HepG2 (cell line): Measurements from ENCODE around the gene RRP36. TPM values are rescaled to one million over a fixed set of nuclear protein-coding genes. Genes with fewer than 3 reads are reported as not detected.
A peak's percentile ranks its signal among the peaks of the same experiment; 100 is the strongest.

Experiments used
- ATRX ChIP-seq: sonication (generic); formaldehyde crosslinking; IDR thresholded peaks from 2 replicates; pipeline ENCODE4 v1.4.0; 2020; ENCODE audit warnings: missing genetic modification reagents, borderline replicate concordance
- CBX2 ChIP-seq, 2 experiments: fragments of 200-600 bp in 1 of 2; sonication (generic); formaldehyde crosslinking in 1 of 2; IDR thresholded peaks; 2 replicates each; pipeline versions ENCODE4 v1.7.0 to v1.8.1; 2018 to 2022; ENCODE audit warnings: low read depth in 2 of 2, low read length in 1 of 2, mild to moderate bottlenecking in 1 of 2, missing genetic modification reagents in 1 of 2
- DMAP1 ChIP-seq: IDR thresholded peaks from 2 replicates; pipeline ENCODE4 v1.6.1; 2016
- GATA4 ChIP-seq: sonication (generic); IDR thresholded peaks from 2 replicates; pipeline ENCODE4 v1.6.1; 2016; ENCODE audit warnings: antibody characterized with exemption, low read depth, borderline replicate concordance
- HMGA1 ChIP-seq: sonication (generic); formaldehyde crosslinking; conservative IDR thresholded peaks from 2 replicates; pipeline ENCODE4 v1.4.0; 2020; ENCODE audit warnings: missing genetic modification reagents
- JARID2 ChIP-seq: sonication (generic); formaldehyde crosslinking; IDR thresholded peaks from 2 replicates; pipeline ENCODE4 v1.8.1; 2023; ENCODE audit warnings: missing genetic modification reagents, inconsistent platforms; ENCODE audit not compliant: insufficient replicate concordance
- ZFP1 ChIP-seq: IDR thresholded peaks from 2 replicates; pipeline ENCODE4 v1.6.1; 2016
- ZFP36L2 ChIP-seq: sonication (generic); formaldehyde crosslinking; IDR thresholded peaks from 2 replicates; pipeline ENCODE4 v1.4.0; 2020; ENCODE audit warnings: missing genetic modification reagents
- ZNF124 ChIP-seq: sonication (generic); formaldehyde crosslinking; IDR thresholded peaks from 2 replicates; pipeline ENCODE4 v1.4.0; 2020; ENCODE audit warnings: missing genetic modification reagents
- ZNF432 ChIP-seq: sonication (generic); formaldehyde crosslinking; IDR thresholded peaks from 2 replicates; pipeline ENCODE4 v1.5.0; 2020; ENCODE audit warnings: missing genetic modification reagents, mild to moderate bottlenecking, borderline replicate concordance
- ZNF772 ChIP-seq: sonication (generic); formaldehyde crosslinking; IDR thresholded peaks from 2 replicates; pipeline ENCODE4 v1.5.0; 2020; ENCODE audit warnings: mild to moderate bottlenecking, missing genetic modification reagents
- polyA plus RNA-seq, 8 experiments: library from polyadenylated mRNA; depleted of rRNA in 3 of 8; stranded (reverse) in 7 of 8; unstranded in 1 of 8; fragments of >200 nt; fragmentation: Illumina TruSeq in 4 of 8; extraction: Trizol in 4 of 8; gene quantifications; 2 replicates each; pipeline versions ENCODE4 v1.2.1 to v1.2.3, GENCODE V29; 2011 to 2016; ENCODE audit warnings: low read depth in 4 of 8, missing spikeins in 1 of 8, mixed read lengths in 1 of 8; ENCODE audit not compliant: insufficient read depth in 1 of 8
- total RNA-seq, 5 experiments: library from RNA; depleted of rRNA; stranded (reverse); fragments of >200 nt; fragmentation: Illumina TruSeq; extraction: Trizol; gene quantifications; 2 replicates each; pipeline ENCODE4 v1.2.3, GENCODE V29; 2016; ENCODE audit warnings: low read depth in 1 of 5
- TF ChIP-seq, protein P1 (sequence below): sonication (generic); formaldehyde crosslinking; IDR thresholded peaks from 2 replicates; pipeline ENCODE4 v1.4.0; 2020; ENCODE audit warnings: mild to moderate bottlenecking, missing genetic modification reagents, borderline replicate concordance
- TF ChIP-seq, protein P2 (sequence below): sonication (generic); formaldehyde crosslinking; IDR thresholded peaks from 2 replicates; pipeline ENCODE4 v1.9.0; 2021; ENCODE audit warnings: missing genetic modification reagents, mild to moderate bottlenecking, borderline replicate concordance
- TF ChIP-seq, protein P3 (sequence below): sonication (generic); formaldehyde crosslinking; IDR thresholded peaks from one replicate; pipeline ENCODE4 v1.5.1; 2020; ENCODE audit warnings: mild to moderate bottlenecking, missing genetic modification reagents; ENCODE audit errors: not compliant biosample characterization

The RRP36 gene
- total and polyA plus RNA-seq, 2 of the 13 experiments (the other 11 are each of a cell fraction or from before 2014, with no cell fraction given), result 29.5 to 144 TPM

DNA sequence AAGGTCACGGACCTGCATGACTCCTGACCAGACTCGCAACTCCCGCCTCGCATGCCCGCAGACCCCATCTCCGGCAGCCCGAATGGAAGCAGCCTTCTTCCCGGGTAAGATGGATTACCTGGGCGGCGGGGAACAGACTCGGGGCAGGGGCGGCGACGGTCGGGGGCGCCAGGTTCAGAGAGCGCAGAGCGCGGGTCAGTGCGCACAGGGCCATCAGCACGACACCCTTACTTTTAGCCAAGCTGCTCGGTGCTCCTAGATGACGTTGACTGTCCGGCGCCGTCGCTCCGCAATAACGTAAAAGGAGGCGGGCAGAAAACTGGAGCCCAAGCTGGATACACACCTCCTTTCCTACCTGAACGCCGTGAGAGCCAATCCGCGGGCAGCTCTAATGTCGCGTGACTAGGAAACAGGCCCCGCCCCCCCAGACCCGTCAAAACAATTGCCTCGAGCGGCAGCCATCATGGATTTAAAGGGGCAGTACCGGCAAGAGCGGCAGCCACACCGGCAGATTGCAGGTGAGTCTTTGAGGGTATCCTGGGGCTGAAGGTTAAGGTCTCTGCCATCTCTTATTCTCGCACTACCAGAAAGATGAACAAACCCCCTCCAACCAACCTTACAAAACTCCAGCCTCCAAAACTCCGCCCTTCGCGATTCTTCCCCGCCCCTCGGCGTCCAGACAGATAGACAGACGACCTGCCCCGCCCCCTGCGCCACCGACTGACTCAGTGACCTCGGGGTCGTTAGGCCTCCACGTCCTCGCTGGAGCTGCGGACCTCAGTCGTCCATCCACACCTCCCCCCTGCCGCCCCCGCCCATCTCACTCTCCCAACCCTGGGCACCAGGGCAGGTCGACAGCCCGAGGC lies 38.0 kb downstream of the RRP36 start, which contains the start of the genes KLC4 and MRPL2 (continued):
- TF ChIP-seq, protein P1, sequence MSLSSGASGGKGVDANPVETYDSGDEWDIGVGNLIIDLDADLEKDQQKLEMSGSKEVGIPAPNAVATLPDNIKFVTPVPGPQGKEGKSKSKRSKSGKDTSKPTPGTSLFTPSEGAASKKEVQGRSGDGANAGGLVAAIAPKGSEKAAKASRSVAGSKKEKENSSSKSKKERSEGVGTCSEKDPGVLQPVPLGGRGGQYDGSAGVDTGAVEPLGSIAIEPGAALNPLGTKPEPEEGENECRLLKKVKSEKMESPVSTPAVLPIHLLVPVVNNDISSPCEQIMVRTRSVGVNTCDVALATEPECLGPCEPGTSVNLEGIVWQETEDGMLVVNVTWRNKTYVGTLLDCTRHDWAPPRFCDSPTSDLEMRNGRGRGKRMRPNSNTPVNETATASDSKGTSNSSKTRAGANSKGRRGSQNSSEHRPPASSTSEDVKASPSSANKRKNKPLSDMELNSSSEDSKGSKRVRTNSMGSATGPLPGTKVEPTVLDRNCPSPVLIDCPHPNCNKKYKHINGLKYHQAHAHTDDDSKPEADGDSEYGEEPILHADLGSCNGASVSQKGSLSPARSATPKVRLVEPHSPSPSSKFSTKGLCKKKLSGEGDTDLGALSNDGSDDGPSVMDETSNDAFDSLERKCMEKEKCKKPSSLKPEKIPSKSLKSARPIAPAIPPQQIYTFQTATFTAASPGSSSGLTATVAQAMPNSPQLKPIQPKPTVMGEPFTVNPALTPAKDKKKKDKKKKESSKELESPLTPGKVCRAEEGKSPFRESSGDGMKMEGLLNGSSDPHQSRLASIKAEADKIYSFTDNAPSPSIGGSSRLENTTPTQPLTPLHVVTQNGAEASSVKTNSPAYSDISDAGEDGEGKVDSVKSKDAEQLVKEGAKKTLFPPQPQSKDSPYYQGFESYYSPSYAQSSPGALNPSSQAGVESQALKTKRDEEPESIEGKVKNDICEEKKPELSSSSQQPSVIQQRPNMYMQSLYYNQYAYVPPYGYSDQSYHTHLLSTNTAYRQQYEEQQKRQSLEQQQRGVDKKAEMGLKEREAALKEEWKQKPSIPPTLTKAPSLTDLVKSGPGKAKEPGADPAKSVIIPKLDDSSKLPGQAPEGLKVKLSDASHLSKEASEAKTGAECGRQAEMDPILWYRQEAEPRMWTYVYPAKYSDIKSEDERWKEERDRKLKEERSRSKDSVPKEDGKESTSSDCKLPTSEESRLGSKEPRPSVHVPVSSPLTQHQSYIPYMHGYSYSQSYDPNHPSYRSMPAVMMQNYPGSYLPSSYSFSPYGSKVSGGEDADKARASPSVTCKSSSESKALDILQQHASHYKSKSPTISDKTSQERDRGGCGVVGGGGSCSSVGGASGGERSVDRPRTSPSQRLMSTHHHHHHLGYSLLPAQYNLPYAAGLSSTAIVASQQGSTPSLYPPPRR (CRISPR knock-in tag), result 0 out of 2 replicates have a peak, but pooled peaks have one; percentile 11
- TF ChIP-seq ZFP36L2 (CRISPR knock-in tag) (no peak), ATRX (CRISPR knock-in tag) (no peak), ZNF432 (CRISPR knock-in tag) (no peak), ZNF124 (peak; percentile 31; the same call in 1 of the 2 replicates), HMGA1 (CRISPR knock-in tag) (no peak), ZFP1 (CRISPR knock-in tag) (0 out of 2 replicates have a peak, but pooled peaks have one; percentile 14), GATA4 (no peak), ZNF772 (no peak; the same call in 1 of the 2 replicates), DMAP1 (peak; percentile 80), CBX2 (IDR thresholded peaks at IDR 0.05; ENCODE audit: low read depth, low read length) (no peak), CBX2 (CRISPR knock-in tag; IDR thresholded peaks at IDR 0.05; ENCODE audit: low read depth) (no peak), JARID2 (CRISPR knock-in tag) (no peak)
- TF ChIP-seq, protein P2, sequence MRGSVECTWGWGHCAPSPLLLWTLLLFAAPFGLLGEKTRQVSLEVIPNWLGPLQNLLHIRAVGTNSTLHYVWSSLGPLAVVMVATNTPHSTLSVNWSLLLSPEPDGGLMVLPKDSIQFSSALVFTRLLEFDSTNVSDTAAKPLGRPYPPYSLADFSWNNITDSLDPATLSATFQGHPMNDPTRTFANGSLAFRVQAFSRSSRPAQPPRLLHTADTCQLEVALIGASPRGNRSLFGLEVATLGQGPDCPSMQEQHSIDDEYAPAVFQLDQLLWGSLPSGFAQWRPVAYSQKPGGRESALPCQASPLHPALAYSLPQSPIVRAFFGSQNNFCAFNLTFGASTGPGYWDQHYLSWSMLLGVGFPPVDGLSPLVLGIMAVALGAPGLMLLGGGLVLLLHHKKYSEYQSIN, result no peak
- TF ChIP-seq, protein P3, sequence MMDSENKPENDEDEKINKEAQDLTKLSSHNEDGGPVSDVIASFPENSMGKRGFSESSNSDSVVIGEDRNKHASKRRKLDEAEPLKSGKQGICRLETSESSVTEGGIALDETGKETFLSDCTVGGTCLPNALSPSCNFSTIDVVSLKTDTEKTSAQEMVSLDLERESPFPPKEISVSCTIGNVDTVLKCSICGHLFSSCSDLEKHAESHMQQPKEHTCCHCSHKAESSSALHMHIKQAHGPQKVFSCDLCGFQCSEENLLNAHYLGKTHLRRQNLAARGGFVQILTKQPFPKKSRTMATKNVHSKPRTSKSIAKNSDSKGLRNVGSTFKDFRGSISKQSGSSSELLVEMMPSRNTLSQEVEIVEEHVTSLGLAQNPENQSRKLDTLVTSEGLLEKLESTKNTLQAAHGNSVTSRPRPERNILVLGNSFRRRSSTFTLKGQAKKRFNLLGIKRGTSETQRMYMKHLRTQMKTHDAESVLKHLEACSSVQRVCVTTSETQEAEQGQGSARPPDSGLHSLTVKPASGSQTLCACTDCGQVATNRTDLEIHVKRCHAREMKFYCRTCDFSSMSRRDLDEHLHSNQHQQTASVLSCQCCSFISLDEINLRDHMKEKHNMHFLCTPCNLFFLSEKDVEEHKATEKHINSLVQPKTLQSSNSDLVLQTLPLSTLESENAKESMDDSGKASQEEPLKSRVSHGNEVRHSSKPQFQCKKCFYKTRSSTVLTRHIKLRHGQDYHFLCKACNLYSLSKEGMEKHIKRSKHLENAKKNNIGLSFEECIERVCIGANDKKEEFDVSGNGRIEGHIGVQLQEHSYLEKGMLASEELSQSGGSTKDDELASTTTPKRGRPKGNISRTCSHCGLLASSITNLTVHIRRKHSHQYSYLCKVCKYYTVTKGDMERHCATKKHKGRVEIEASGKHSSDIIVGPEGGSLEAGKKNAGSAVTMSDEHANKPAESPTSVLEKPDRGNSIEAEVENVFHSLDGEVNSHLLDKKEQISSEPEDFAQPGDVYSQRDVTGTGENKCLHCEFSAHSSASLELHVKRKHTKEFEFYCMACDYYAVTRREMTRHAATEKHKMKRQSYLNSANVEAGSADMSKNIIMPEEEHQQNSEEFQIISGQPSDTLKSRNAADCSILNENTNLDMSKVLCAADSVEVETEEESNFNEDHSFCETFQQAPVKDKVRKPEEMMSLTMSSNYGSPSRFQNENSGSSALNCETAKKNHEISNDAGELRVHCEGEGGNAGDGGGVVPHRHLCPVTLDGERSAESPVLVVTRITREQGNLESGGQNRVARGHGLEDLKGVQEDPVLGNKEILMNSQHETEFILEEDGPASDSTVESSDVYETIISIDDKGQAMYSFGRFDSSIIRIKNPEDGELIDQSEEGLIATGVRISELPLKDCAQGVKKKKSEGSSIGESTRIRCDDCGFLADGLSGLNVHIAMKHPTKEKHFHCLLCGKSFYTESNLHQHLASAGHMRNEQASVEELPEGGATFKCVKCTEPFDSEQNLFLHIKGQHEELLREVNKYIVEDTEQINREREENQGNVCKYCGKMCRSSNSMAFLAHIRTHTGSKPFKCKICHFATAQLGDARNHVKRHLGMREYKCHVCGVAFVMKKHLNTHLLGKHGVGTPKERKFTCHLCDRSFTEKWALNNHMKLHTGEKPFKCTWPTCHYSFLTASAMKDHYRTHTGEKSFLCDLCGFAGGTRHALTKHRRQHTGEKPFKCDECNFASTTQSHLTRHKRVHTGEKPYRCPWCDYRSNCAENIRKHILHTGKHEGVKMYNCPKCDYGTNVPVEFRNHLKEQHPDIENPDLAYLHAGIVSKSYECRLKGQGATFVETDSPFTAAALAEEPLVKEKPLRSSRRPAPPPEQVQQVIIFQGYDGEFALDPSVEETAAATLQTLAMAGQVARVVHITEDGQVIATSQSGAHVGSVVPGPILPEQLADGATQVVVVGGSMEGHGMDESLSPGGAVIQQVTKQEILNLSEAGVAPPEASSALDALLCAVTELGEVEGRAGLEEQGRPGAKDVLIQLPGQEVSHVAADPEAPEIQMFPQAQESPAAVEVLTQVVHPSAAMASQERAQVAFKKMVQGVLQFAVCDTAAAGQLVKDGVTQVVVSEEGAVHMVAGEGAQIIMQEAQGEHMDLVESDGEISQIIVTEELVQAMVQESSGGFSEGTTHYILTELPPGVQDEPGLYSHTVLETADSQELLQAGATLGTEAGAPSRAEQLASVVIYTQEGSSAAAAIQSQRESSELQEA (CRISPR knock-in tag), result no peak
